ENCODE results near the gene GIT2.

The GIT2 gene

GRCh38 chr12:109981311-109981710 is 14.9 kb downstream of the GIT2 start:
- H3K27ac ChIP-seq (ENCODE audit: low read depth, low read length), result no peak overlapping the region
- no peak overlapping the region for H2AFZ ChIP-seq (ENCODE audit: low read length, unreplicated experiment)
- H3K79me2 ChIP-seq (ENCODE audit: control insufficient read depth, insufficient read depth, low read length, unreplicated experiment), result no peaks in the 10 kb centered on the region
- peaks cover 5% of the 10 kb centered on the region for H3K4me1 ChIP-seq (ENCODE audit: control insufficient read depth, insufficient read depth, low read length, unreplicated experiment)
- no peaks in the 10 kb centered on the region for H3K27me3 ChIP-seq (ENCODE audit: insufficient read depth, low read length)
- H3K4me3 ChIP-seq (ENCODE audit: low read depth, low read length), result no peak overlapping the region
- peaks cover 54% of the 10 kb centered on the region for H3K36me3 ChIP-seq (ENCODE audit: insufficient read depth, low read length)

- no peaks in the 10 kb centered on the region for H3K27me3 ChIP-seq (ENCODE audit: insufficient read depth, low read length)
- no peak overlapping the region for H3K4me3 ChIP-seq (ENCODE audit: low read depth, low read length)
- no peak overlapping the region for H2AFZ ChIP-seq (ENCODE audit: low read length, unreplicated experiment)
- no peaks in the 10 kb centered on the region for H3K4me1 ChIP-seq (ENCODE audit: control insufficient read depth, insufficient read depth, low read length, unreplicated experiment)
- peaks cover 36% of the 10 kb centered on the region for H3K36me3 ChIP-seq (ENCODE audit: insufficient read depth, low read length)
- no peaks in the 10 kb centered on the region for H3K79me2 ChIP-seq (ENCODE audit: control insufficient read depth, insufficient read depth, low read length, unreplicated experiment)
- H3K27ac ChIP-seq (ENCODE audit: low read depth, low read length), result no peak overlapping the region
Observed at GRCh38 chr12:109972821-109973220, 23.3 kb downstream of the GIT2 start.

GRCh38 chr12:109968801-109969200 is 27.4 kb downstream of the GIT2 start:
- Histone ChIP-seq H3K4me1 (ENCODE audit: control insufficient read depth, insufficient read depth, low read length, unreplicated experiment) (no peaks in the 10 kb centered on the region), H3K27ac (ENCODE audit: low read depth, low read length) (no peak overlapping the region), H3K79me2 (ENCODE audit: control insufficient read depth, insufficient read depth, low read length, unreplicated experiment) (no peaks in the 10 kb centered on the region), H2AFZ (ENCODE audit: low read length, unreplicated experiment) (no peak overlapping the region), H3K4me3 (ENCODE audit: low read depth, low read length) (no peak overlapping the region), H3K27me3 (ENCODE audit: insufficient read depth, low read length) (no peaks in the 10 kb centered on the region), H3K36me3 (ENCODE audit: insufficient read depth, low read length) (peaks cover 14% of the 10 kb centered on the region)

- H3K4me1 ChIP-seq (ENCODE audit: control insufficient read depth, insufficient read depth, low read length, unreplicated experiment), result no peaks in the 10 kb centered on the region
- H3K36me3 ChIP-seq (ENCODE audit: insufficient read depth, low read length), result peaks cover 10% of the 10 kb centered on the region; the same call in 1 of the 2 replicates
- no peaks in the 10 kb centered on the region for H3K79me2 ChIP-seq (ENCODE audit: control insufficient read depth, insufficient read depth, low read length, unreplicated experiment)
- H3K27me3 ChIP-seq (ENCODE audit: insufficient read depth, low read length), result no peaks in the 10 kb centered on the region
- H2AFZ ChIP-seq (ENCODE audit: low read length, unreplicated experiment), result no peak overlapping the region
- no peak overlapping the region for H3K4me3 ChIP-seq (ENCODE audit: low read depth, low read length)
- H3K27ac ChIP-seq (ENCODE audit: low read depth, low read length), result no peak overlapping the region
Observed at GRCh38 chr12:109968032-109968420, 28.1 kb downstream of the GIT2 start.

GRCh38 chr12:109967383-109968031 is 28.7 kb downstream of the GIT2 start:
- Histone ChIP-seq H3K79me2 (ENCODE audit: control insufficient read depth, insufficient read depth, low read length, unreplicated experiment) (no peaks in the 10 kb centered on the region), H2AFZ (ENCODE audit: low read length, unreplicated experiment) (no peak overlapping the region), H3K4me3 (ENCODE audit: low read depth, low read length) (no peak overlapping the region), H3K27me3 (ENCODE audit: insufficient read depth, low read length) (no peaks in the 10 kb centered on the region), H3K36me3 (ENCODE audit: insufficient read depth, low read length) (peaks cover 12% of the 10 kb centered on the region; the same call in 1 of the 2 replicates), H3K4me1 (ENCODE audit: control insufficient read depth, insufficient read depth, low read length, unreplicated experiment) (no peaks in the 10 kb centered on the region), H3K27ac (ENCODE audit: low read depth, low read length) (no peak overlapping the region)

- Histone ChIP-seq H3K27me3 (ENCODE audit: insufficient read depth, low read length) (no peaks in the 10 kb centered on the region), H3K36me3 (ENCODE audit: insufficient read depth, low read length) (peaks cover 12% of the 10 kb centered on the region), H2AFZ (ENCODE audit: low read length, unreplicated experiment) (no peak overlapping the region), H3K4me1 (ENCODE audit: control insufficient read depth, insufficient read depth, low read length, unreplicated experiment) (no peaks in the 10 kb centered on the region), H3K4me3 (ENCODE audit: low read depth, low read length) (no peak overlapping the region), H3K79me2 (ENCODE audit: control insufficient read depth, insufficient read depth, low read length, unreplicated experiment) (no peaks in the 10 kb centered on the region), H3K27ac (ENCODE audit: low read depth, low read length) (no peak overlapping the region)
Observed at GRCh38 chr12:109966546-109966945, 29.6 kb downstream of the GIT2 start.

- Histone ChIP-seq H3K36me3 (ENCODE audit: insufficient read depth, low read length) (peaks cover 13% of the 10 kb centered on the region), H3K4me1 (ENCODE audit: control insufficient read depth, insufficient read depth, low read length, unreplicated experiment) (no peaks in the 10 kb centered on the region), H2AFZ (ENCODE audit: low read length, unreplicated experiment) (no peak overlapping the region), H3K27ac (ENCODE audit: low read depth, low read length) (no peak overlapping the region), H3K4me3 (ENCODE audit: low read depth, low read length) (no peak overlapping the region), H3K79me2 (ENCODE audit: control insufficient read depth, insufficient read depth, low read length, unreplicated experiment) (no peaks in the 10 kb centered on the region), H3K27me3 (ENCODE audit: insufficient read depth, low read length) (no peaks in the 10 kb centered on the region)
Observed at GRCh38 chr12:109963743-109964429, 32.3 kb downstream of the GIT2 start.

GRCh38 chr12:109963330-109963729 is 32.8 kb downstream of the GIT2 start:
- Histone ChIP-seq H3K36me3 (ENCODE audit: insufficient read depth, low read length) (peaks cover 17% of the 10 kb centered on the region), H3K27ac (ENCODE audit: low read depth, low read length) (no peak overlapping the region)

GRCh38 chr12:109962398-109962797 is 33.8 kb downstream of the GIT2 start:
- no peaks in the 10 kb centered on the region for H3K27me3 ChIP-seq (ENCODE audit: insufficient read depth, low read length)
- no peak overlapping the region for H3K27ac ChIP-seq (ENCODE audit: low read depth, low read length)
- no peaks in the 10 kb centered on the region for H3K79me2 ChIP-seq (ENCODE audit: control insufficient read depth, insufficient read depth, low read length, unreplicated experiment)
- peaks cover 17% of the 10 kb centered on the region for H3K36me3 ChIP-seq (ENCODE audit: insufficient read depth, low read length)
- no peak overlapping the region for H2AFZ ChIP-seq (ENCODE audit: low read length, unreplicated experiment)
- H3K4me1 ChIP-seq (ENCODE audit: control insufficient read depth, insufficient read depth, low read length, unreplicated experiment), result no peaks in the 10 kb centered on the region
- H3K4me3 ChIP-seq (ENCODE audit: low read depth, low read length), result no peak overlapping the region

More at GRCh38 chr12:109963330-109963729, 32.8 kb downstream of the GIT2 start:
- Histone ChIP-seq H2AFZ (ENCODE audit: low read length, unreplicated experiment) (no peak overlapping the region), H3K4me1 (ENCODE audit: control insufficient read depth, insufficient read depth, low read length, unreplicated experiment) (no peaks in the 10 kb centered on the region), H3K27me3 (ENCODE audit: insufficient read depth, low read length) (no peaks in the 10 kb centered on the region), H3K4me3 (ENCODE audit: low read depth, low read length) (no peak overlapping the region), H3K79me2 (ENCODE audit: control insufficient read depth, insufficient read depth, low read length, unreplicated experiment) (no peaks in the 10 kb centered on the region)

- H3K27me3 ChIP-seq (ENCODE audit: insufficient read depth, low read length), result no peaks in the 10 kb centered on the region
- no peak overlapping the region for H2AFZ ChIP-seq (ENCODE audit: low read length, unreplicated experiment)
- no peaks in the 10 kb centered on the region for H3K79me2 ChIP-seq (ENCODE audit: control insufficient read depth, insufficient read depth, low read length, unreplicated experiment)
- peaks cover 17% of the 10 kb centered on the region for H3K36me3 ChIP-seq (ENCODE audit: insufficient read depth, low read length)
- H3K4me1 ChIP-seq (ENCODE audit: control insufficient read depth, insufficient read depth, low read length, unreplicated experiment), result no peaks in the 10 kb centered on the region
- H3K27ac ChIP-seq (ENCODE audit: low read depth, low read length), result no peak overlapping the region
- no peak overlapping the region for H3K4me3 ChIP-seq (ENCODE audit: low read depth, low read length)
Observed at GRCh38 chr12:109961612-109962011, 34.6 kb downstream of the GIT2 start.

GRCh38 chr12:109961201-109961600 is 35.0 kb downstream of the GIT2 start:
- H3K36me3 ChIP-seq (ENCODE audit: insufficient read depth, low read length), result peaks cover 18% of the 10 kb centered on the region
- H2AFZ ChIP-seq (ENCODE audit: low read length, unreplicated experiment), result no peak overlapping the region
- no peaks in the 10 kb centered on the region for H3K79me2 ChIP-seq (ENCODE audit: control insufficient read depth, insufficient read depth, low read length, unreplicated experiment)
- no peaks in the 10 kb centered on the region for H3K27me3 ChIP-seq (ENCODE audit: insufficient read depth, low read length)
- H3K4me1 ChIP-seq (ENCODE audit: control insufficient read depth, insufficient read depth, low read length, unreplicated experiment), result no peaks in the 10 kb centered on the region
- no peak overlapping the region for H3K27ac ChIP-seq (ENCODE audit: low read depth, low read length)
- H3K4me3 ChIP-seq (ENCODE audit: low read depth, low read length), result no peak overlapping the region
